Uterus (tissue), 2 donors: ENCODE measurements around the gene FAM171A2.

Experiments used
- CTCF ChIP-seq, 4 experiments: fragments of 200-600 bp in 2 of 4; fragments of 450-650 bp in 2 of 4; sonication (generic) in 2 of 4; IDR thresholded peaks; one replicate each; pipeline ENCODE4 v1.5.1; 2016 to 2019; ENCODE audit warnings: antibody characterized with exemption in 4 of 4, mild to moderate bottlenecking in 2 of 4, moderate library complexity in 1 of 4
- POLR2A ChIP-seq, 2 donors: fragments of 450-650 bp; IDR thresholded peaks; one replicate each; pipeline ENCODE4 v1.6.1; 2016; ENCODE audit warnings: antibody characterized with exemption in 2 of 2, mild to moderate bottlenecking in 1 of 2, moderate library complexity in 1 of 2

GRCh38 chr17:44376124-44376523, 12.5 kb upstream of the FAM171A2 start:
- TF ChIP-seq POLR2A (IDR thresholded peaks at IDR 0.05): no peak
- no peak for TF ChIP-seq CTCF (IDR thresholded peaks at IDR 0.05)
